HepG2 (cell line): ENCODE data around the gene EDNRA. TPM values are rescaled to one million over a fixed set of nuclear protein-coding genes. Genes with fewer than 3 reads are reported as not detected.

Experiments
- ATAC-seq: fragments of 200-7000 bp; cut with Tn5 transposase; 3 replicates; pipeline ENCODE4 v1.9.1; 2020; ENCODE audit warnings: mild to moderate bottlenecking, moderate library complexity
- BruUV-seq: library from RNA; stranded (reverse); fragments of 400-500 nt; replicated peaks from 2 replicates; lab custom pipeline; 2021; lab: Mats Ljungman, UMichigan
- CTCF ChIA-PET: fragments of 300-600 bp; formaldehyde crosslinking; extraction: SDS; loops from one replicate; lab custom pipeline; 2021; ENCODE audit warnings: low total read pairs, inconsistent platforms, low intra/inter-chr PET ratio; lab: Yijun Ruan, JAX
- POLR2A ChIA-PET: fragments of 350-600 bp; sonication (Branson Sonifier 250); formaldehyde crosslinking; loops from one replicate; lab custom pipeline; 2020; ENCODE audit warnings: antibody characterized with exemption, inconsistent platforms; lab: Yijun Ruan, JAX
- DNase-seq: peaks from one replicate; pipeline ENCODE4 v3.0.0-alpha.2; 2015; ENCODE audit warnings: low spot score
- FAIRE-seq: peaks from 3 replicates; lab custom pipeline; 2011; peaks lifted over from hg19 to GRCh38; lab: Jason Lieb, UNC
- H2AFZ ChIP-seq: one replicate; pipeline ENCODE4 v1.6.1; 2011; ENCODE audit warnings: low read length, inconsistent platforms
- H3K27ac ChIP-seq: fragments of 300-600 bp; 3 replicates; pipeline ENCODE4 v1.8.0; 2011; ENCODE audit warnings: mixed run types, mild to moderate bottlenecking, mixed read lengths, low read length, inconsistent platforms; ENCODE audit not compliant: insufficient read depth; ENCODE audit errors: extremely low read length
- H3K27me3 ChIP-seq, 2 experiments: fragments of 200-600 bp in 1 of 2; 2 replicates in 1 of 2; 3 replicates in 1 of 2; pipeline versions ENCODE4 v1.6.0 to v1.8.0; 2011; ENCODE audit warnings: low read length in 2 of 2, mild to moderate bottlenecking in 2 of 2, moderate library complexity in 2 of 2, inconsistent platforms in 1 of 2; ENCODE audit not compliant: insufficient read depth in 2 of 2, control insufficient read depth in 1 of 2
- H3K36me3 ChIP-seq, 2 experiments: fragments of 200-600 bp in 1 of 2; replicated peaks in 1 of 2; 2 replicates in 1 of 2; 3 replicates in 1 of 2; pipeline versions ENCODE4 v1.5.1 to v1.8.0; 2011; ENCODE audit warnings: low read length in 2 of 2, inconsistent platforms in 1 of 2; ENCODE audit not compliant: insufficient read depth in 2 of 2, control insufficient read depth in 1 of 2
- H3K4me1 ChIP-seq: 2 replicates; pipeline ENCODE4 v1.5.1; 2012; ENCODE audit warnings: low read length, inconsistent platforms; ENCODE audit not compliant: insufficient read depth
- H3K4me2 ChIP-seq: 2 replicates; pipeline ENCODE4 v1.6.0; 2011; ENCODE audit warnings: low read depth, low read length, inconsistent platforms
- H3K4me3 ChIP-seq, 3 experiments: fragments of 200-600 bp in 1 of 3; sonication (generic), shearing (Covaris generic) in 1 of 3; replicated peaks in 1 of 3; 2 replicates each; pipeline ENCODE4 v1.5.1; 2011 to 2016; ENCODE audit warnings: low read length in 3 of 3, inconsistent platforms in 2 of 3, low read depth in 2 of 3, mild to moderate bottlenecking in 2 of 3, control low read depth in 1 of 3, mixed read lengths in 1 of 3; ENCODE audit not compliant: insufficient read depth in 1 of 3
- H3K79me2 ChIP-seq: one replicate; pipeline ENCODE4 v1.6.1; 2011; ENCODE audit warnings: low read length, inconsistent platforms; ENCODE audit not compliant: insufficient read depth
- H3K9ac ChIP-seq: 2 replicates; pipeline ENCODE4 v1.6.0; 2011; ENCODE audit warnings: mild to moderate bottlenecking, low read depth, low read length, inconsistent platforms; ENCODE audit not compliant: insufficient read depth
- H3K9me3 ChIP-seq: 2 replicates; pipeline ENCODE4 v1.5.1; 2012; ENCODE audit warnings: mild to moderate bottlenecking, low read length
- H4K20me1 ChIP-seq: 2 replicates; pipeline ENCODE4 v1.6.0; 2011; ENCODE audit warnings: inconsistent platforms, mild to moderate bottlenecking, low read length, moderate library complexity; ENCODE audit not compliant: insufficient read depth
- CBFB ChIP-seq: sonication (generic); formaldehyde crosslinking; IDR thresholded peaks from 2 replicates; pipeline ENCODE4 v1.4.0; 2020; ENCODE audit warnings: missing genetic modification reagents
- JUNB ChIP-seq: sonication (generic); formaldehyde crosslinking; IDR thresholded peaks from 2 replicates; pipeline ENCODE4 v1.8.0; 2022; ENCODE audit warnings: missing genetic modification reagents, mild to moderate bottlenecking, borderline replicate concordance
- KLF6 ChIP-seq: IDR thresholded peaks from 2 replicates; pipeline ENCODE4 v1.8.0; 2016; ENCODE audit warnings: missing biosample characterization, missing genetic modification reagents
- KMT2B ChIP-seq: IDR thresholded peaks from 2 replicates; pipeline ENCODE4 v1.6.1; 2016; ENCODE audit warnings: missing genetic modification reagents, missing compliant biosample characterization
- NR2F1 ChIP-seq, 2 experiments: fragments of 450-650 bp in 1 of 2; formaldehyde crosslinking in 1 of 2; IDR thresholded peaks; 2 replicates each; pipeline versions ENCODE4 v1.5.0 to v1.6.1; 2016 to 2020; ENCODE audit warnings: mild to moderate bottlenecking in 1 of 2, missing compliant biosample characterization in 1 of 2, missing genetic modification reagents in 1 of 2, moderate library complexity in 1 of 2
- PCBP1 ChIP-seq: fragments of 200-400 bp; formaldehyde crosslinking; IDR thresholded peaks from 2 replicates; pipeline ENCODE4 v1.6.1; 2017; ENCODE audit warnings: mild to moderate bottlenecking, low read depth, low read length, borderline replicate concordance
- PHB2 ChIP-seq: fragments of 450-650 bp; IDR thresholded peaks from 2 replicates; pipeline ENCODE4 v1.6.1; 2018; ENCODE audit not compliant: partially characterized antibody
- TCF7 ChIP-seq: sonication (generic); IDR thresholded peaks from 2 replicates; pipeline ENCODE4 v1.6.1; 2016; ENCODE audit warnings: antibody characterized with exemption, low read depth
- ZNF136 ChIP-seq: sonication (generic); formaldehyde crosslinking; IDR thresholded peaks from 2 replicates; pipeline ENCODE4 v1.8.1; 2022; ENCODE audit warnings: low read depth, mild to moderate bottlenecking, moderate library complexity, missing genetic modification reagents
- ZNF451 ChIP-seq: sonication (generic); formaldehyde crosslinking; IDR thresholded peaks from 2 replicates; pipeline ENCODE4 v1.5.0; 2020; ENCODE audit warnings: mild to moderate bottlenecking, missing genetic modification reagents
- ZNF629 ChIP-seq: sonication (generic); formaldehyde crosslinking; conservative IDR thresholded peaks from 2 replicates; pipeline ENCODE4 v1.5.0; 2020; ENCODE audit warnings: missing genetic modification reagents
- WGBS: methylation state at CpG from one replicate; pipeline ENCODE4 v1.1.6; 2017; ENCODE audit warnings: low lambda C conversion rate; 5-methylcytosine and 5-hydroxymethylcytosine counted together
- in situ Hi-C: cut with HindIII; loops from 2 replicates; pipeline ENCODE4 v1.10.0; 2017; ENCODE audit warnings: low pct_unique_long_range_greater_than_20kb; ENCODE audit not compliant: extremely low pct_ligation_motif_present
- intact Hi-C: fragments of 100-400 bp; cut with micrococcal nuclease; formaldehyde crosslinking; loops from one replicate; pipeline ENCODE4 v1.10.0; 2022; ENCODE audit not compliant: unreplicated experiment
- polyA plus RNA-seq, 8 experiments: library from polyadenylated mRNA; depleted of rRNA in 3 of 8; stranded (reverse) in 7 of 8; unstranded in 1 of 8; fragments of >200 nt; fragmentation: Illumina TruSeq in 4 of 8; extraction: Trizol in 4 of 8; gene quantifications; 2 replicates each; pipeline versions ENCODE4 v1.2.1 to v1.2.3, GENCODE V29; 2011 to 2016; ENCODE audit warnings: low read depth in 4 of 8, missing spikeins in 1 of 8, mixed read lengths in 1 of 8; ENCODE audit not compliant: insufficient read depth in 1 of 8
- total RNA-seq, 5 experiments: library from RNA; depleted of rRNA; stranded (reverse); fragments of >200 nt; fragmentation: Illumina TruSeq; extraction: Trizol; gene quantifications; 2 replicates each; pipeline ENCODE4 v1.2.3, GENCODE V29; 2016; ENCODE audit warnings: low read depth in 1 of 5
- TF ChIP-seq, protein P1 (sequence below): sonication (generic); formaldehyde crosslinking; IDR thresholded peaks from 2 replicates; pipeline ENCODE4 v1.4.0; 2020; ENCODE audit warnings: mild to moderate bottlenecking, missing genetic modification reagents, borderline replicate concordance
- TF ChIP-seq, protein P2 (sequence below): sonication (generic); formaldehyde crosslinking; IDR thresholded peaks from 2 replicates; pipeline ENCODE4 v1.5.0; 2020; ENCODE audit warnings: mild to moderate bottlenecking, missing genetic modification reagents, borderline replicate concordance

EDNRA gene
- total and polyA plus RNA-seq, 2 of the 13 experiments (the other 11 are each of a cell fraction or from before 2014, with no cell fraction given), result not detected

DNA sequence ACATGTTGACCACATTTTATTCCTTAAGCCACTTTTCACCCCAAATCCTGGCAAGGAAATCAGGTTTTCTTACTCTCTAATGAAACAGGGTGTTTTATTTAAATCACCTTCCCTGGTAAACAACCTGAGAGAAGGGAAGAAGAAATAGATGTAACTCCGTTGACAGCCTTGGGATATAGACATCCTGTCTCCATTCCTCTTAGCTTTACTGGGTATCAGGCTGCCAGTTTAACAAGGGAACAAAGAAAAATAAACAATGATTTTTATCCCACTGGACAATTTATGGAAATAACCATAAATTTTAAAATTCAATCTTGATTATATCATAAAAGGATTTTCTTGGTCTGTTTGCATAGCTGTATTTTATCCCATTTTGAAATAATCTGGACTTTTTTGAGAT is 49.2 kb downstream of the EDNRA start:
- Histone ChIP-seq H3K27me3 (no peaks in the 10 kb centered on the region), H4K20me1 (no peaks in the 10 kb centered on the region), H3K4me2 (no peak overlapping the region), H3K4me1 (no peaks in the 10 kb centered on the region), H3K27ac (no peak overlapping the region), H3K9me3 (no peaks in the 10 kb centered on the region), H3K36me3 (no peaks in the 10 kb centered on the region), H3K4me3 (no peak overlapping the region), H3K9ac (no peak overlapping the region), H2AFZ (no peak overlapping the region), H3K79me2 (no peaks in the 10 kb centered on the region)
- intact Hi-C loops (no loop called here), in situ Hi-C loops (no loop called here)
- POLR2A ChIA-PET, result no interaction called here
- no TSS peak for BruUV-seq
- FAIRE-seq (no peak), ATAC-seq (no peak), DNase-seq (no peak)
- 3% methylated on average over 1 of the region's 1 CpG for WGBS
- CTCF ChIA-PET, result no interaction called here
- TF ChIP-seq, protein P1, sequence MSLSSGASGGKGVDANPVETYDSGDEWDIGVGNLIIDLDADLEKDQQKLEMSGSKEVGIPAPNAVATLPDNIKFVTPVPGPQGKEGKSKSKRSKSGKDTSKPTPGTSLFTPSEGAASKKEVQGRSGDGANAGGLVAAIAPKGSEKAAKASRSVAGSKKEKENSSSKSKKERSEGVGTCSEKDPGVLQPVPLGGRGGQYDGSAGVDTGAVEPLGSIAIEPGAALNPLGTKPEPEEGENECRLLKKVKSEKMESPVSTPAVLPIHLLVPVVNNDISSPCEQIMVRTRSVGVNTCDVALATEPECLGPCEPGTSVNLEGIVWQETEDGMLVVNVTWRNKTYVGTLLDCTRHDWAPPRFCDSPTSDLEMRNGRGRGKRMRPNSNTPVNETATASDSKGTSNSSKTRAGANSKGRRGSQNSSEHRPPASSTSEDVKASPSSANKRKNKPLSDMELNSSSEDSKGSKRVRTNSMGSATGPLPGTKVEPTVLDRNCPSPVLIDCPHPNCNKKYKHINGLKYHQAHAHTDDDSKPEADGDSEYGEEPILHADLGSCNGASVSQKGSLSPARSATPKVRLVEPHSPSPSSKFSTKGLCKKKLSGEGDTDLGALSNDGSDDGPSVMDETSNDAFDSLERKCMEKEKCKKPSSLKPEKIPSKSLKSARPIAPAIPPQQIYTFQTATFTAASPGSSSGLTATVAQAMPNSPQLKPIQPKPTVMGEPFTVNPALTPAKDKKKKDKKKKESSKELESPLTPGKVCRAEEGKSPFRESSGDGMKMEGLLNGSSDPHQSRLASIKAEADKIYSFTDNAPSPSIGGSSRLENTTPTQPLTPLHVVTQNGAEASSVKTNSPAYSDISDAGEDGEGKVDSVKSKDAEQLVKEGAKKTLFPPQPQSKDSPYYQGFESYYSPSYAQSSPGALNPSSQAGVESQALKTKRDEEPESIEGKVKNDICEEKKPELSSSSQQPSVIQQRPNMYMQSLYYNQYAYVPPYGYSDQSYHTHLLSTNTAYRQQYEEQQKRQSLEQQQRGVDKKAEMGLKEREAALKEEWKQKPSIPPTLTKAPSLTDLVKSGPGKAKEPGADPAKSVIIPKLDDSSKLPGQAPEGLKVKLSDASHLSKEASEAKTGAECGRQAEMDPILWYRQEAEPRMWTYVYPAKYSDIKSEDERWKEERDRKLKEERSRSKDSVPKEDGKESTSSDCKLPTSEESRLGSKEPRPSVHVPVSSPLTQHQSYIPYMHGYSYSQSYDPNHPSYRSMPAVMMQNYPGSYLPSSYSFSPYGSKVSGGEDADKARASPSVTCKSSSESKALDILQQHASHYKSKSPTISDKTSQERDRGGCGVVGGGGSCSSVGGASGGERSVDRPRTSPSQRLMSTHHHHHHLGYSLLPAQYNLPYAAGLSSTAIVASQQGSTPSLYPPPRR, result no peak
- TF ChIP-seq CBFB (CRISPR knock-in tag) (no peak), ZNF629 (no peak), KLF6 (CRISPR knock-in tag) (no peak), ZNF451 (no peak), ZNF136 (CRISPR knock-in tag) (no peak), PCBP1 (no peak), JUNB (CRISPR knock-in tag) (no peak), PHB2 (no peak), KMT2B (no peak), NR2F1 (CRISPR knock-in tag; IDR thresholded peaks at IDR 0.05) (no peak), TCF7 (no peak)
- TF ChIP-seq, protein P2, sequence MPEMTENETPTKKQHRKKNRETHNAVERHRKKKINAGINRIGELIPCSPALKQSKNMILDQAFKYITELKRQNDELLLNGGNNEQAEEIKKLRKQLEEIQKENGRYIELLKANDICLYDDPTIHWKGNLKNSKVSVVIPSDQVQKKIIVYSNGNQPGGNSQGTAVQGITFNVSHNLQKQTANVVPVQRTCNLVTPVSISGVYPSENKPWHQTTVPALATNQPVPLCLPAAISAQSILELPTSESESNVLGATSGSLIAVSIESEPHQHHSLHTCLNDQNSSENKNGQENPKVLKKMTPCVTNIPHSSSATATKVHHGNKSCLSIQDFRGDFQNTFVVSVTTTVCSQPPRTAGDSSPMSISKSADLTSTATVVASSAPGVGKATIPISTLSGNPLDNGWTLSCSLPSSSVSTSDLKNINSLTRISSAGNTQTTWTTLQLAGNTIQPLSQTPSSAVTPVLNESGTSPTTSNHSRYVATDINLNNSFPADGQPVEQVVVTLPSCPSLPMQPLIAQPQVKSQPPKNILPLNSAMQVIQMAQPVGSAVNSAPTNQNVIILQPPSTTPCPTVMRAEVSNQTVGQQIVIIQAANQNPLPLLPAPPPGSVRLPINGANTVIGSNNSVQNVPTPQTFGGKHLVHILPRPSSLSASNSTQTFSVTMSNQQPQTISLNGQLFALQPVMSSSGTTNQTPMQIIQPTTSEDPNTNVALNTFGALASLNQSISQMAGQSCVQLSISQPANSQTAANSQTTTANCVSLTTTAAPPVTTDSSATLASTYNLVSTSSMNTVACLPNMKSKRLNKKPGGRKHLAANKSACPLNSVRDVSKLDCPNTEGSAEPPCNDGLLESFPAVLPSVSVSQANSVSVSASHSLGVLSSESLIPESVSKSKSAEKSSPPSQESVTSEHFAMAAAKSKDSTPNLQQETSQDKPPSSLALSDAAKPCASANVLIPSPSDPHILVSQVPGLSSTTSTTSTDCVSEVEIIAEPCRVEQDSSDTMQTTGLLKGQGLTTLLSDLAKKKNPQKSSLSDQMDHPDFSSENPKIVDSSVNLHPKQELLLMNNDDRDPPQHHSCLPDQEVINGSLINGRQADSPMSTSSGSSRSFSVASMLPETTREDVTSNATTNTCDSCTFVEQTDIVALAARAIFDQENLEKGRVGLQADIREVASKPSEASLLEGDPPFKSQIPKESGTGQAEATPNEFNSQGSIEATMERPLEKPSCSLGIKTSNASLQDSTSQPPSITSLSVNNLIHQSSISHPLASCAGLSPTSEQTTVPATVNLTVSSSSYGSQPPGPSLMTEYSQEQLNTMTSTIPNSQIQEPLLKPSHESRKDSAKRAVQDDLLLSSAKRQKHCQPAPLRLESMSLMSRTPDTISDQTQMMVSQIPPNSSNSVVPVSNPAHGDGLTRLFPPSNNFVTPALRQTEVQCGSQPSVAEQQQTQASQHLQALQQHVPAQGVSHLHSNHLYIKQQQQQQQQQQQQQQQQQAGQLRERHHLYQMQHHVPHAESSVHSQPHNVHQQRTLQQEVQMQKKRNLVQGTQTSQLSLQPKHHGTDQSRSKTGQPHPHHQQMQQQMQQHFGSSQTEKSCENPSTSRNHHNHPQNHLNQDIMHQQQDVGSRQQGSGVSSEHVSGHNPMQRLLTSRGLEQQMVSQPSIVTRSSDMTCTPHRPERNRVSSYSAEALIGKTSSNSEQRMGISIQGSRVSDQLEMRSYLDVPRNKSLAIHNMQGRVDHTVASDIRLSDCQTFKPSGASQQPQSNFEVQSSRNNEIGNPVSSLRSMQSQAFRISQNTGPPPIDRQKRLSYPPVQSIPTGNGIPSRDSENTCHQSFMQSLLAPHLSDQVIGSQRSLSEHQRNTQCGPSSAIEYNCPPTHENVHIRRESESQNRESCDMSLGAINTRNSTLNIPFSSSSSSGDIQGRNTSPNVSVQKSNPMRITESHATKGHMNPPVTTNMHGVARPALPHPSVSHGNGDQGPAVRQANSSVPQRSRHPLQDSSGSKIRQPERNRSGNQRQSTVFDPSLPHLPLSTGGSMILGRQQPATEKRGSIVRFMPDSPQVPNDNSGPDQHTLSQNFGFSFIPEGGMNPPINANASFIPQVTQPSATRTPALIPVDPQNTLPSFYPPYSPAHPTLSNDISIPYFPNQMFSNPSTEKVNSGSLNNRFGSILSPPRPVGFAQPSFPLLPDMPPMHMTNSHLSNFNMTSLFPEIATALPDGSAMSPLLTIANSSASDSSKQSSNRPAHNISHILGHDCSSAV (CRISPR knock-in tag), result no peak
